GM19240 (cell line): ENCODE measurements around the gene LGI4.

Source experiments
- DNase-seq: peaks from one replicate; pipeline ENCODE4 v3.0.0; 2011; ENCODE audit warnings: low spot score; ENCODE audit not compliant: insufficient read length

LGI4 gene

DNA sequence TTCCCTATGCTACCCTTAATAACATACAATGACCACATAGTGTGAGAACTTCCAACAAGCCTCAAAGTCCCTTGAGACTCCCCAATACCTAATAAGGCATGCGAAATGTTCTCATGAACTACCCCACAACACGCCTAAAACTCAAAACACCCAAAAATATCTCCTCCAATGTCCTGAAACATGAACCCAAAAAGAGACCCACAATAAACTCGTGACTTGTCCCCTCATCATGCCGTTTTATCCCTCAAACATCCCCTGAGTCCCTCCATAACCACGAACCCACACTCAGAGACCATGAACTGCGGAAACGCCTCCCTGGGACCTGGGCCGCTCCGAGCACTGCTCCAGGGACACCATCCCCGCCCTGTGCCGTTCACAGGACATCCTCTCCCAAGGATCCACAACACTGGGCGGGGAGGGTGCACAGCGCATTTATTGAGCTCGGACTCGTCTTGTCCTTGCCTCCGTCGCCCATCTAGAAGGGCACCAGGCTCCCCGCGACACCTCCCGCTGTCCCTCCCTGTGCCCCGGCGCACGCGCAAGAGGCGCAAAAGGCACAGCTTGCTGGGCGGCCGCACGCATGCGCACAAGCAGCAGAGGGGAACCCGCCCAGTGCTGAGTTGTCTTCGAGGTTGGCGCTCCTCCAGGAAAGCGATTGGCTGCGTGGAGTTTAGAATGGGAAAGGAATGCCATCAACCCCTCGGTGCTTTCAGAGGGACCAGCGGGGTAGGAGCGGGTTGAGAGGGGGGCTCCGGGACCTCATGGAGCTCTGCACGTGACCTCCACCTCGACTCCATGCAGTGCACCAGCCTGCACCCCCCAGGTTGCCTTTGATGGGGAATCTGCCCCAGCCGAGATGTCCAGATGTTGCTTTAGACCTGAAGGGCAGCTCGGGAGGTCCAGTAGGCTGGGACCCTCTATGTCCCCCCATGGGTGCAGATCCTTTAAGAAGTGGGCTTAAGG is 10.5 kb downstream of the LGI4 start:
- peak; percentile 98 for DNase-seq

DNA sequence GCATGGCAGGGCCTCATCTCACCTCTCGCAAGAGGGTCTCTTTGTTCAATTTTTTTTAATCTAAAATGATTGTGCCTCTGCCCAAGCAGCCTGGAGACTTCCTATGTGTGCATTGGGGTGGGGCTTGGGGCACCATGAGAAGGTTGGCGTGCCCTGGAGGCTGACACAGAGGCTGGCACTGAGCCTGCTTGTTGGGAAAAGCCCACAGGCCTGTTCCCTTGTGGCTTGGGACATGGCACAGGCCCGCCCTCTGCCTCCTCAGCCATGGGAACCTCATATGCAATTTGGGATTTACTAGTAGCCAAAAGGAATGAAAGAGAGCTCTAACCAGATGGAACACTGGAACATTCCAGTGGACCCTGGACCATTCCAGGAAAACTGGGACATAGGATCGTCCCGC is 11.3 kb downstream of the LGI4 start:
- no peak for DNase-seq

DNA sequence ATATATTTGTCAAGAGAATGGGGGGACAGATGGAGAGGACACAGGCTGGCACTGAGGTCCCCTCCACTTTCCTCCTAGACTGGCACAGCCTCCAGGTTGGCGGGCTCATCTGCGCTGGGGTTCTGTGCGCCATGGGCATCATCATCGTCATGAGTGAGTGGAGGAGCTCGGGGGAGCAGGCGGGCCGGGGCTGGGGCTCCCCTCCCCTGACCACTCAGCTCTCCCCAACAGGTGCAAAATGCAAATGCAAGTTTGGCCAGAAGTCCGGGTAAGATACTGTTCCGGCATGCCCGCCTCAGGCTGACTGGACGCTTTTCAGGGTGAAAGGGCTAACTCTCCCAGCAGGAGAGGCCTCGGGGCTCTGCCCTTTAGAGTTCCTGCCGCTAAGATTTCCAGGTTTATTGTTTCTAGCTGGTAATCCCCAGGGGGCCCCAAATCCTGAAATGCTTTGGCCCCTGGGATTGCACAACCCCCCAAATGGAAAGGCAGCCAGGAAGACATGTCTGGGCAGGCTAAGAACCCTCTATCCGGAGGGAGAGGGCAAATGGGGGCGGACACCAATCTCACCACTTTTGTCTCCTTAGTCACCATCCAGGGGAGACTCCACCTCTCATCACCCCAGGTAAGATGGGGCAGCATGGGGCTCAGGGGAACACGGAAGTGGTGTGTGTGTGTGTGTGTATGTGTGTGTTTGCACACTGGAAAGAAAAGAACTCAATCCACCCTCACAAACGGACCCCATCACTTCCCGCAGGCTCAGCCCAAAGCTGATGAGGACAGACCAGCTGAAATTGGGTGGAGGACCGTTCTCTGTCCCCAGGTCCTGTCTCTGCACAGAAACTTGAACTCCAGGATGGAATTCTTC is 11.9 kb downstream of the LGI4 start:
- no peak for DNase-seq

DNA sequence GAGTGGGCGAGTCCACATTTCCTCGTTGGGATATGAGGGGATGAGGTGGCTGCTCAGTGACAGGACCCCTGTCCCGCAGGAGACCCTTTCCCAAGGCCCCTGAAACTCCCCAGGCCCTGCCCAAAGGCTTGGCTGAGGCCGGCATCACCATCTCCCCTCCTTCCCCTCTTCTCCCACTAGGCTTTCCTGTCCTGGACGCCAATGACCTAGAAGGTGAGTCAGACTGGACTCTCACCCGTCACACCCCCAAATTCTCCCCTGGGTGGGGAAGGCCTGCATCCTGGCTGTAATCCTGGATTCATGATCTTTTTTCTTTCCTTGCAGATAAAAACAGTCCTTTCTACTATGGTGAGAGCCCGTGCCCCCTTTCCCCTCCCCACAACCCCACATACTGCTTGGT is 14.0 kb downstream of the LGI4 start:
- no peak for DNase-seq

DNA sequence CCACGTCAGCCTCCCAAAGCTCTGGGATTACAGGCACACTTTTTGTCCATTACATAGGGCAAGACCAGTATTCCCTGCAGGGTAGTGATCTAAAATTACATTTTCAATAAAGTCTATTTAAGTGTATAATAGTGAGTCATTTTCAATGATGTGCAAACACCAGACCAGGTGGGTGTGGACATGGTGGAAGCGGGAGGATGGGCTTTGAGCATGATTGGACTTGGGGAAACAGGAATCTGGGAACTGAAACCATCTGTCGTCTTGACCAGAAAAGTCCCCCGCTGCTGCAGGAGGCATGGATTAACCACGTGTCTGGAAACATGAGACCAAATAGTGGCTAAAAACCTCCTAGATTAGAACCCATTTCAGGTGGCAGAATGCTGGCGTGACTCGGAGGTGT is 14.4 kb downstream of the LGI4 start:
- DNase-seq, result no peak

DNA sequence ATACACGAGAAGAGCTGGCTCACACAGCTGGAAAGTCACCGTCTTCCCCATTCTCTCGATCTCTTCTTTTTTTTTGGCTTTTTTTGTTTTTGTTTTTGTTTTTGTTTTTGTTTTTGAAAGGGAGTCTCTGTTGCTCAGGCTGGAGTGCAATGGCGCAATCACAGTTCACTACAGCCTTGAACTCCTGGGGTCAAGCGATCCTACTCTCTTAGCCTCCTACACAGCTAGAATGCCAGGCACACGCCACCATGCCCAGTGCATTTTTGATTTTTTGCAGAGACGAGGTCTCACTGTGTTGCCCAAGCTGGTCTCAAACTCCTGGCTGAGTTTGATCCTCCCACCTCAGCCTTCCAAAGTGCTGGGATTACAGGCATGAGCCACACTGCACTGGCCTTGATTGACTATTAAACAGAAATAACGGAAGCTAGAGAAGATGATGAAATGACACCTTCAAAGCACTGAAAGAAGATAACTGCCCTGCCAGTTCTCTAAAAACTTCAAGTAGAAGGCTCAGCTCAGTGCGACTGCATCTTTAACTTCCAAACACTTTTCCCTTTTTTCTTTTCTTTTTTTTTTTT is 15.2 kb downstream of the LGI4 start:
- DNase-seq, result no peak

DNA sequence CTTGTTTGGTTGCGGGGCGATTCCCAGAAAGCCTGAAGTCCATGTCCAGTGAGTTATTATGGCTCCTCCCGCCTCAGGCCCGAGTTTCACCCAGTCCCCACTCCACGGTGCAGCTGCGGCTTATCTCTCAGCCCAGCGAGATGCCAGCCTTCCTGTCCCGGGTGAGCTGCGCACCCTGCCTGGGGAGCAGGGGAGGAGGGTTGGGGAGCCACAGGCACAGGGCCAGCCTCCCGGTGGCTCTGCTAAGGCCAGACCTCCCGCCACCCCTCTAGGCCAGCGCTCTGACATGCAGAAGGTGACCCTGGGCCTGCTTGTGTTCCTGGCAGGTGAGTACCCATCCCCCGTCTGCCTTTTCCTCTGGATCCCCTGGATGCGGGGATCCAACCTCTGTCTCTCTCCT is 15.8 kb downstream of the LGI4 start:
- no peak for DNase-seq

DNA sequence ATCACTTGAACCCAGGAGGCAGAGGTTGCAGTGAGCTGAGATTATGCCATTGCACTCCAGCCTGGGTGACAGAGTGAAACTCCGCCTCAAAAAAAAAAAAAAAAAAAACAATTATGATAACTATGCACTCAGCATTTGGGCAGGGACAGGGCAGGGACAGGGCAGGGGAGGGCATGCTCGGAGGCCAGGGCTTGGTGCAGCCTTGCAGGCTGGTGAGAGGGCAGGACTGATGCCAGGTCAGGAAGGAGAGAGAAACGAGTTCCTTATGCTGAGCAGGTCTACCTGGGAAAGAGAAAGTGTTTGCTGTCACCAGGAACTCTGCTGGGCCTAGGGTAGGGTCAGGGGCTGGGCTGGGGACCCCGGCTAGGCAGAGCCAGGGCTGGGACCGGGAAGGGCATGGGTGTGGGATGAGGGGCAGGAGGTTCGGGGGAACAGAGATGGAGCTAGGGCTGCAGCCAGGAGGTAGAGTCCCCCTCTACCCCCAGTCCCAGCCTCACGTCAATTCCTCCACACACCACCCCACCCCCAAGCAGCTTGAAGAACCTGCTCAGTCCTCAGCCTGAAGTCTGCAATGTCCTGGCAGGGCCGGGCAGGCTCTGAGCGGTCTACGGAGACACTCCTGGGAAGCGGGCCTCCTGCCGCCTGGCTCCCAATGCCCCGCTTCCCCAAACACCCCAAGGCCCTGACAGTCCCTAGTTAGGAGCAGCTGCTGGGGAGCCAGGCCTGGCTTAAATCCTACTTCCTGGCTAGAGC is 16.4 kb downstream of the LGI4 start:
- DNase-seq, result no peak

DNA sequence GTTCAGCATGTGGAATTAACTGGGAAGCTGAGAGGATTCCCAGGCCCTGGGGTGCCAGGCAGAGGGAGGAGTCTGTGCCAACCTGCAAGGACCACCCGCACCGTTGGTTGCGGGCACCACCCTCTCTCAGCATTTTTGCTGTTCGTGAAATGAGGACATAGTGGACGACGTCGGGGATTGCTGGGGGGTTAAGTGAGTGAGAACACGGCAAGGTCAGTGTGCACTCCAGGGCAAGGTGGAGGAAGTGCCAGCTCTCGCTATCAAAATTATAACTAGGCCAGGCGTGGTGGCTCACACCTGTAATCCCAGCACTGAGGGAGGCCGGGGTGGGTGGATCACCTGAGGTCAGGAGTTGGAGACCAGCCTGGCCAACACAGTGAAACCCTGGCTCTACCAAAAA is 17.1 kb downstream of the LGI4 start:
- no peak for DNase-seq

DNA sequence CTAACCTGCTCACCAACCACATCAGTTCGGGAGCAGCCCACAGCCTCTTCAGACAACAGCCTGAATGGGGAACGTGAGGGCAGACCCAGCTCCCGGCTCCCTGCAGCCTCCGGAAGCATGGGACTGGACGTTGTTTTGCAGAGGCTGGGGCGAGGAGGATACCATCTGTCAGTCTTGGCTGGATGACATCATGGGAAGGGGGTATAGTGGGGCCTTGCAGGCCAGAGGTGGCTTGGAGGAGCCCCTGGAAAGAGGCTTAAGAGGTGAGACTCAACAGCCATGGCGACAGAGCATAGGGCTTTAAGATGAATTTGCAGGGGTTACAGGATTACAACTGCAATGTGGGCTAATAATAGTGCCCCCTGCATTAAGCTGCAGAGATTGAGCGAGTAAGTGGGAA is 17.7 kb downstream of the LGI4 start:
- no peak for DNase-seq

DNA sequence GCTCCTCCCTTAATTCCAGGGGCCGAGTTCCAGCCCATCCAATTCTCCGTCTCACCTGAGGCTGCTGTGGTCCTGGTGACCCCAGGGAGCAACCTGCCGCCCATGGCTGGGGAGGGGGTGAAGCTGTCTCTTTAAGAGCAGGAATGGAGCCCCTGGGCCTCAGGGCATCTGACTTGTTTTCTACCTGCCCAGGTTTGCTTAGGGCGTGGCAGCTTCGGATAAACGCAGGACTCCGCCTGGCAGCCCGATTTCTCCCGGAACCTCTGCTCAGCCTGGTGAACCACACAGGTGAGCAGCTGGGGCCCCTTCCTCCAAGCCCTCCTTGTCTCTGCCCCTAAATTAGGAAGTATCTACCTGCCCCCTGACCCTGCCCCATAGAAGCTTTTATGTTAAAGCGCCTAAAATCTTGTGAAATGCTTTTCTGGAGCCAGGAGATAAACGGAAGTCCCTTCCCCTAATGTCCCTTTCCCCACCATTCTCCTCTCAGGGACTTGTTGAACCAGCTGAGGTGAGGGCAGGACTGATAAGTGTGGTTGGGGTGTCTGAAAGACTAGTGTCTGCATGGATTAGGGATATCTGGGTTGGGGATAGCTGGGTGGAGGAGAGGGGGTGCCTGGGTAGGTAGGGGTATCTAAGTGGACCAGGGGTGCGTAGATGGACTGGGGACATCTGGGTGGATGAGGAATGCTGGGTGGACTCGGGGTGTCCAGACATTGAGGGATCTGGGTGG is 18.6 kb downstream of the LGI4 start:
- no peak for DNase-seq

DNA sequence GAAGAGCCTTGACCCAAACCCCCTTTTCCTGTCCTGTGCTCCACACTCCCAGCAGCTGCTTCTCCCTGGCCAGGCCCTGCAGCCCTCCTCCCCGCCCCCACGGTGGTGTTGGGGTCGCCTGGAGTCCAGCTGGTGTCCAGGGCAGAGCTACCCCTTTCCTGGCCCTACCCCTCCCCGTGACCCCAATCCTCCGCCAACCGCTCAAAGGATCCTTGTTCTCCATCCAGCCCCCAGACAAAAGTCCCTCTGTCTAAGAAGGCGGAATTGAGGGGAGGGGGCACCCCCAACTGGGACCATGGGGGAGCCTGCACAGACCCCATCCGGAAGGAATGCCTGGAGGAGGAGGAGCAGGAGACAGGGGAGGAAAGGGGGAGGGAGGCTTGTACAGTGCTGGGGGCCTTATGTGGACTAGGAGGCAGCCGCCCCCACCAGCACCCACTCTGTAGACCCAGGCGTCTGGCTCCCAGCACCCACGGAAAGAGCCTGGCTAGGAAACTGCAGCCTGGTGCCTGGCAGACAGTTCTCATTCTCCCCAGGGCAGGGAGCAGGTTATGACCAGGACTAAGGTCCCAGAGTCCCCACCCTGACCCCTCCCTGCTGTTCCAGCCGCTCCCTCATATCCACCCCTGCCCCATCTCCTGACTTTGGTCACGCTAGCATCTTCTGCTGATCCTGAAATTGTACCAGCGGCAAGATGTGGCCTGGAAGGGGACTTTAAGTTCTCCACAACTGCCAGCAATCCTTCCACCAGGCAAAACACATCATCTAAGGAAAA is 19.5 kb downstream of the LGI4 start, which contains the start of gene FXYD3:
Gene FXYD3 (plus strand): TSS at position 647 of the 775 bp plus-strand sequence. CDS start 3,554 bp downstream, outside the sequence.
- no peak for DNase-seq

DNA sequence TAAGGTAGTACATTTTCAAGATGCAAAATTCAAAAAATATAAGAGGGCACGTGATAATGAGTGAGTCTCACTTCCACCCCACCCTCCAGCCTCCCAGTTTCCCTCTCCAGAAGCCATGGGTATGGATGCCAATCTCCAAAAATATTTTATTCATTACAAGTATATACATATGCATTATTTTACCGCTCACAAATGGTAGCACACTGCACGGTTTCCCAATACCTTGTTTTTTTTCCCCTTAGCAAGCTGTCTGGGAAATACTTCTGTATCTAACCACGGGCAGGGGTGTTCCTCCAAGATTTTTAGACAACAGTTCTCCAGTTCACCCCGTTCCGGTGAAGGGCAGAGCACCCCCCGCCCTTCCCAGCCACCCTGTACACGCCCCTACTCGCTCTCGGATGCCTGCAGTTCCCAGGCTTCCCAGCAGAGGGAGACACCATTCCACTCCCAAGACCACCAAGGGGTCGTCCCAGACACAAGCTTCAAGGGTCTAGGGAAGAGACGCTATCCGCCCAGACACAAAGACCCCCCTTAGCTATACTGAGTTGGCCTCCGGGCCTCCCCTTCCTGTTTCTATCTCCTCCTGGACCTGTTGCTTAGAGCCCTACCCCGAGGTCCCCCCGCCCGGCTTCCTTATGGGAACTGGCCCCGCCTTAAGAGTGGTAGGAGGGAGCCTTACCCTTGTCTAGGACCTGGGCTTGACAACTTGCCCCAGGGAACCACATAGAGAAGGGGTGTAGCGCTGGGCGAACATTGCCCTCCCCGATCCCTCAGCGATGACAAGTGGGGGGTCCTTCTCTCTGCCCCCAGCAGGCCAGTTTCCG is 20.3 kb downstream of the LGI4 start:
- peak; percentile 84 for DNase-seq

DNA sequence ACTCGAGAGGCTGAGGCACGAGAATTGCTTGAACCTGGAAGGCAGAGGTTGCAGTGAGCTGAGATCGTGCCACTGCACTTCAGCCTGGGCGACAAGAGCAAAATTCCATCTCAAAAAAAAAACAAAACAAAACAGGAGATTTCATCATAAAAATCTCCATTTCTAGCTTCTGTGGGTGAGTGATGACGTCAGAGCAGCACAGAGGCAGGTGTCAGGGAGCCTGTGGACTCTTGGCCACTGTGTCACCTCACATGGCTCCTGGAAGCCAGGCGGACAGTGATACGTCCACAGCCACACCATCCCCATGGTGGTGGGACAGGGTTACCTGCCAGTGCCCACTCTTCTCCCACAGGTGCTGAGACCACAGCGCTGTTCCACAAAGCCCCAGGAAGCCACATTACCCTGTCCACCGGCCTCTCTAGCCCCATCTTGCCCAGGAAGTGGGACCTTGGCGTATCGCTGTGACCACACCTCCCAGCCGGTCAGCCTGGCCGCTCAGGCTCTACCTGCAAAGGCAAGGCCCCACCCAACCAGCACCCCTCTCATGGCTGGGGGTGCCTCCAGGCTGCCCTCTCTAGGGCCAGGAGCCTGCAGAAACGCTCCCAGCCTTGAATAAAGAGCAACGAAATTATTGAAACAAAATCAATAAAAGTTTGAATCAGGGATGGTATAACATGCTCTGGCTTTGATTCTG is 21.7 kb downstream of the LGI4 start:
- no peak for DNase-seq

DNA sequence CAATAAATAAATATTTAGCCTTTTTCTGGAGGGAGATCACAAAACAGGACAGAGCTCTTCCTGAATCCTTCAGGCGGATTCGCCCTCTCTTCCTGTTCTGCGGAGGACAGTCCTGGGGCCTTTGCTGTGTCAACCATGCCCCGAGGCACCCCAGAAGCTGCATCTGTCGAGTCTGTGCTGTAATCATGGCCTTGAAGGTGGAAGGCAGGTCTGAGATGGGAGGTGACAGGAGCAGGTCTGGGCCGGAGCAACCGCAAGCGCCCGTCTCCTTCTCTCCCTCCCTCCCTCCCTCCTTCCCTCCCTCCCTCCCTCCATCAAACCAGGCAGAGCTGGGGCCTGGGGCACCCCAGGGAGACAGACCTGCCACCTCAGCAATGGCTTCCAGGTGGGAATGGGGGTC is 23.9 kb downstream of the LGI4 start:
- DNase-seq, result no peak

DNA sequence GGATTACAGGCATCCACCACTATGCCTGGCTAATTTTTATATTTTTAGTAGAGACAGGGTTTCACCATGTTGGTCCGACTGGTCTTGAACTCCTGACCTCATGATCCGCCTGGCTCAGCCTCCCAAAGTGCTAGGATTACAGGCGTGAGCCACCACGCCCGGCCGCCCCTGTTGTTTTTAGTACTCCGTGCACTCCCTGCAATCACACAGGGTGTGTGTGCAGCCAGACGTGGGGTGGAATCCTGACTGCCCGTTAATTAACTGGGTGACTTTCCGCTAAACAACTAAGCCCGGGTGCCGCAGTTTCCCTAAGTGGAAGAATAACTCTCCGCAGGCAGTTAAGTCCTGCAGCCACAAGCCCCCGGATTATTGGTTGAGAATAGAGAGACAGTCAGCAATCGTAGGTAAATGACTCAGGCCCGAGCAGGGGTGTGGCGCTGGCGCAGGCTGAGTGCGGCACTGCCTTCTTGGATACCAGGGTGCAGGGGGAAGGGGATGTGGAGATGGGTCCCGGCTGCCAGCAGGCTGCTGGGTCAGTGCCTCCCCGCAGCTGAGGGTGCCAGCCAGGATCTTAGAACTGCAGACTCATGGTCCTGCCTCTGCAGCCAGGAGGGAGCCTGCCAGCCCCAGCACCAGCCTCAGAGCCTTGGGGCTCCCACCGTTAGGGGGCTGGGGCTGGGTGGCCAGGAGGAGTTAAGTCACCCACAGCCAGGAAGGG is 25.3 kb downstream of the LGI4 start:
- no peak for DNase-seq

DNA sequence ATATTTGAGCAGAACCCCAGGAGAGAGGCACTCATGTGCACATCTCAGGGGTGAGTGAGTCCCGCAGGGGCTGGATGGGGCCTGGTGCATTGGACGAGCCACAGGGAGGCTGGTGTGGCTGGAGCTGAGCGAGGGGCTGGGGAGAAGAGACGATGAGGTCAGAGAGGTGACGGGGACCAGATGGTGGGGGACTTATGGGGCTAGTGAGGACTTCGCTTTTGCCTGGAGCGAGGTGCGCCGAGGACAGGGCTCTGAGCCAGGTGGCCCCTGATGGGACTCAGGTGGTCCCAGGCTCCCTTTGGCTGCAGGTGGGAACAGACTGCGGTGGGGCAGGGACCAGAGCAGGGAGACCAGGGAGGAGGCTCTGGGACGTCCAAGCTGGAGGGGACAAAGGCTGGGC is 26.1 kb downstream of the LGI4 start:
- DNase-seq, result no peak

DNA sequence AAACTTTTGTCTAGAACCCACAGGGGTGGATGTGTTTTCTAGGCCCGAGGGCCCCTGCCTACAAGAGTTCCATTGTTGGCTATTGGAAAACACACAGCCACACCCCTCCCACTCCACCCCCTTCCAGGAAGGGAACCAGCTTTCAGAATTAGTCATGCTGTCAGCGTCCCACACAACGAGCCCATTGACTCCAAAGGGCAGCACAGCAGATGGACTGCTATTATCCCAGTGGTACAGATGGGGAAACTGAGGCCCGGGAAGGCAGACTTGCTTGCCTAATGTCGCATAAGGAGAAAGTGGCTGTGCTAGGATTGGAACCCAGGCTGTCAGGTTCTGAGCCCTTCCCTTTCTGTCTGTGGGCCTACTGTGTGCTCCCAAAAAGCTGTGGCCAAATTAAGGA is 27.3 kb downstream of the LGI4 start:
- DNase-seq, result no peak
